ENCODE data around the gene KLK13. TPM values are rescaled to one million over a fixed set of nuclear protein-coding genes. Genes with fewer than 3 reads are reported as not detected.
A peak's percentile ranks its signal among the peaks of the same experiment; 100 is the strongest.

The KLK13 gene
- total and polyA plus RNA-seq, 2 of the 13 experiments (the other 11 are each of a cell fraction or from before 2014, with no cell fraction given) = 0.09 TPM; not detected in 1

DNA sequence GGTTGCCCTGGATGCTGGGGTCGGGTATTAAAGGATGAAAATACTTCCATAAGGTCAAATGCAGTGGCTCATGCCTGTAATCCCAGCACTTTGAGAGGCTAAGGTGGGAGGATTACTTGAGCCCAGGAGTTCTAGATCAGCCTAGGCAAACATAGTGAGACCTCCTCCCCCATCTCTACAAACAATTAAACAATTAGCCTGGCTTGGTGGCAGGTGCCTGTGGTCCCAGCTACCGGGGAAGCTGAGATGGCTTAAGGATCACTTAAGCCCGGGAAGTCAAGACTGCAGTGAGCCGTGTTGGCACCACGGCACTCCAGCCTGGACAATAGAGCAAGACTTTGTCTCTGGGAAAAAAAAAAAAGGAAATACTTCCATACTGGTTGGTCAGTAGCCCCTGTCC lies 40.0 kb downstream of the KLK13 start:
- Histone ChIP-seq H3K27me3 (ENCODE audit: control insufficient read depth in 1 of 2, insufficient read depth in 2 of 2, low read length in 2 of 2) (peaks cover 14 to 54% of the 10 kb centered on the region in 2 experiments; a peak in 4 of 5 replicates), H3K36me3 (replicated peaks in 1 of 2; ENCODE audit: control insufficient read depth in 1 of 2, insufficient read depth in 2 of 2, low read length in 2 of 2) (no peaks in the 10 kb centered on the region), H2AFZ (ENCODE audit: low read length) (no peak overlapping the region), H3K27ac (ENCODE audit: extremely low read length, insufficient read depth, low read length) (no peak overlapping the region), H3K9ac (ENCODE audit: insufficient read depth, low read depth, low read length) (no peak overlapping the region), H3K9me3 (ENCODE audit: low read length) (no peaks in the 10 kb centered on the region), H3K4me3 (replicated peaks in 1 of 3; ENCODE audit: insufficient read depth in 1 of 3, low read depth in 2 of 3, low read length in 3 of 3) (no peak overlapping the region), H3K79me2 (ENCODE audit: insufficient read depth, low read length) (no peaks in the 10 kb centered on the region), H3K4me2 (ENCODE audit: low read depth, low read length) (no peak overlapping the region), H4K20me1 (ENCODE audit: insufficient read depth, low read length) (no peaks in the 10 kb centered on the region), H3K4me1 (ENCODE audit: insufficient read depth, low read length) (no peaks in the 10 kb centered on the region)
- DNase-seq (ENCODE audit: low spot score) = no peak
- TF ChIP-seq TCF12 (IDR thresholded peaks at IDR 0.05) (no peak), TCF12 (CRISPR knock-in tag; IDR thresholded peaks at IDR 0.05) (no peak), POLR2G (IDR thresholded peaks at IDR 0.05; ENCODE audit: low read depth, low read length) (no peak)
- FAIRE-seq = no peak
- in situ Hi-C loops (cut with HindIII; ENCODE audit: extremely low pct_ligation_motif_present, low pct_unique_long_range_greater_than_20kb) = no loop called here
- no TSS peak for BruUV-seq (replicated peaks)
- WGBS (ENCODE audit: low lambda C conversion rate) = 11% methylated on average over 5 of the region's 5 CpGs
- ChIA-PET CTCF (ENCODE audit: low intra/inter-chr PET ratio, low total read pairs) (no interaction called here), POLR2A (no interaction called here)
- intact Hi-C loops (cut with micrococcal nuclease; ENCODE audit: unreplicated experiment) = no loop called here
- no peak for ATAC-seq

DNA sequence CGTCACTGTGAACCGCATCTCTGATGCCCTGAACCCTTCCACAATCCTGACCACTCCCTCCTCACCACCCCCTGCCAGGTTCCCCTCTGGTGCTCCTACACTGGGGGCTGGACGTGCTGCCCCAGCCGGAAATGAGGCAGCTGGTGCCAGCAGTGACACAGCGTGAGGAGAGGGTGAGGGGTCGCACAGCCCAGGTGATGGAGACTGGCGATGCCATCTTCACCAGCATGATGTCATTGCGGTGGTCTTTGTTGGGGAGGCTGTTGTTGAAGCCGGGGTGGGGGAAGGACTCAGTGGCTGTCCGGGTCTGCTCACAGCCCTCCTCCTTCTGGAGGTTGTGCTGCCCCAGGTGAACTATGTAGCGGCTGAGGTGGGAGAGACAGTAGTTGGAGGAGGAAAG lies 40.9 kb downstream of the KLK13 start:
- no peaks in the 10 kb centered on the region for H3K36me3 ChIP-seq (replicated peaks in 1 of 2; ENCODE audit: control insufficient read depth in 1 of 2, insufficient read depth in 2 of 2, low read length in 2 of 2)
- no peaks in the 10 kb centered on the region for H3K9me3 ChIP-seq (ENCODE audit: low read length)
- ATAC-seq (no peak), DNase-seq (ENCODE audit: low spot score) (no peak), FAIRE-seq (no peak)
- no TSS peak for BruUV-seq (replicated peaks)
- H2AFZ ChIP-seq (ENCODE audit: low read length) = no peak overlapping the region
- in situ Hi-C loops (cut with HindIII; ENCODE audit: extremely low pct_ligation_motif_present, low pct_unique_long_range_greater_than_20kb) = no loop called here
- POLR2A ChIA-PET = no interaction called here
- no peaks in the 10 kb centered on the region for H4K20me1 ChIP-seq (ENCODE audit: insufficient read depth, low read length)
- no peak overlapping the region for H3K4me3 ChIP-seq (replicated peaks in 1 of 3; ENCODE audit: insufficient read depth in 1 of 3, low read depth in 2 of 3, low read length in 3 of 3)
- H3K4me1 ChIP-seq (ENCODE audit: insufficient read depth, low read length) = no peaks in the 10 kb centered on the region
- H3K27me3 ChIP-seq (ENCODE audit: control insufficient read depth in 1 of 2, insufficient read depth in 2 of 2, low read length in 2 of 2) = peaks cover 16 to 58% of the 10 kb centered on the region in 2 experiments; a peak in 4 of 5 replicates
- 21% methylated on average over 8 of the region's 11 CpGs for WGBS (ENCODE audit: low lambda C conversion rate)
- intact Hi-C loops (cut with micrococcal nuclease; ENCODE audit: unreplicated experiment) = no loop called here
- no peak overlapping the region for H3K9ac ChIP-seq (ENCODE audit: insufficient read depth, low read depth, low read length)
- no peak overlapping the region for H3K4me2 ChIP-seq (ENCODE audit: low read depth, low read length)
- H3K27ac ChIP-seq (ENCODE audit: extremely low read length, insufficient read depth, low read length) = no peak overlapping the region
- TF ChIP-seq, protein P1, sequence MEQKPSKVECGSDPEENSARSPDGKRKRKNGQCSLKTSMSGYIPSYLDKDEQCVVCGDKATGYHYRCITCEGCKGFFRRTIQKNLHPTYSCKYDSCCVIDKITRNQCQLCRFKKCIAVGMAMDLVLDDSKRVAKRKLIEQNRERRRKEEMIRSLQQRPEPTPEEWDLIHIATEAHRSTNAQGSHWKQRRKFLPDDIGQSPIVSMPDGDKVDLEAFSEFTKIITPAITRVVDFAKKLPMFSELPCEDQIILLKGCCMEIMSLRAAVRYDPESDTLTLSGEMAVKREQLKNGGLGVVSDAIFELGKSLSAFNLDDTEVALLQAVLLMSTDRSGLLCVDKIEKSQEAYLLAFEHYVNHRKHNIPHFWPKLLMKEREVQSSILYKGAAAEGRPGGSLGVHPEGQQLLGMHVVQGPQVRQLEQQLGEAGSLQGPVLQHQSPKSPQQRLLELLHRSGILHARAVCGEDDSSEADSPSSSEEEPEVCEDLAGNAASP (CRISPR knock-in tag; IDR thresholded peaks at IDR 0.05; ENCODE audit: borderline replicate concordance) = no peak
- 0 out of 2 replicates have a peak, but pooled peaks have one; percentile 3 for TF ChIP-seq ATF7 (IDR thresholded peaks at IDR 0.05)
- no peak for TF ChIP-seq ATF7 (CRISPR knock-in tag; IDR thresholded peaks at IDR 0.05)
- H3K79me2 ChIP-seq (ENCODE audit: insufficient read depth, low read length) = no peaks in the 10 kb centered on the region
- CTCF ChIA-PET (ENCODE audit: low intra/inter-chr PET ratio, low total read pairs) = no interaction called here
